Head of caudate nucleus (tissue), 42 donors: Measurements from ENCODE around the gene RNF8.
"Not testable (repeated sequence)": the region's sequence is repeated elsewhere in the genome, so short reads cannot be mapped to it uniquely, and the experiment has no call there.

Source experiments
- DNase-seq, 42 donors: peaks; one replicate each; pipeline versions ENCODE4 v3.0.0 to v3.0.0-alpha.2; 2020 to 2021; ENCODE audit warnings: mixed read lengths in 7 of 42
- intact Hi-C: fragments of 100-400 bp; cut with DNase I; formaldehyde crosslinking; loops from one replicate; pipeline ENCODE4 v1.15.0; 2022

Gene RNF8

DNA sequence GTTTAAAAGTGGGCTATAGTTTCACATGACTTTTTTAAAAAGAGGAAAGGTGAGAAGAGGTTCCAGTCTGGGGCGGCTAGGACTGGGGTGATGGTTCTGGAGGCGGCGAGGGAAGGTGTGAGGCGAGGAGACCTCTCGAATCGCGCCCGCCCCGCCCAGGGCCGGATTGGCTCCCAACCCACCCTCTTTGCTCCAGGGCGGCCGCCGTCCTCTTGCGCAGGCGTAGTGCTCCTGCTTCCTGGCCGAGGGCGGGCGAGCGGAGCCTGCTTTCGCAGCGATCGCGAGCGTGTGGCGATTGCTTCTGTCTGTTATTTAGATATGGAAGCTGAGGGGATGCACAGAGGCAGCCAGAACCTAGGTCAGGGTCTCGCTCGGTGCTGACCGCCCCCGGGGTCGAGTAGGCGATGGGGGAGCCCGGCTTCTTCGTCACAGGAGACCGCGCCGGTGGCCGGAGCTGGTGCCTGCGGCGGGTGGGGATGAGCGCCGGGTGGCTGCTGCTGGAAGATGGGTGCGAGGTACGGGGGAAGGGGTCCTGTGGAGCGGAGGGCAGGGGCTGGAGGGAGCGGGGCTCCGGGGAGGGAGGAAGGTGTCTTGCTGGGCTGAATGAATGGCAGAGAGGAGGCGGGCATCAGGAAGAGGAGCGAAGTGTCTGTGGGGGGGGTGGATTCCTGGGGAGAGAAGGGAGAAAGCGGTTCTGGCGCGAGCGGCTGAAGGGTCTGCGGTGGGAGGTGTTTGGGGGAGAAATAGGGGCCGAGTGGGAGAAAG, at the start of gene RNF8:
Gene RNF8 (plus strand): TSS at position 223 of the 765 bp plus-strand sequence. CDS start 182 bp downstream, at position 405.
- intact Hi-C loops = loop anchor here (10.0 kb wide), 1 partner anchor 81 kb away; the partner anchor contains the start of gene CMTR1
- DNase-seq = peak; percentile 77 to 96 (median 92)

- intact Hi-C loops = no loop called here
- DNase-seq = peak in 37 of 42 donors; percentile 11 to 86 (median 53)
Measured at GRCh38 chr6:37304766-37305165, 49.0 kb upstream of the RNF8 start.

DNA sequence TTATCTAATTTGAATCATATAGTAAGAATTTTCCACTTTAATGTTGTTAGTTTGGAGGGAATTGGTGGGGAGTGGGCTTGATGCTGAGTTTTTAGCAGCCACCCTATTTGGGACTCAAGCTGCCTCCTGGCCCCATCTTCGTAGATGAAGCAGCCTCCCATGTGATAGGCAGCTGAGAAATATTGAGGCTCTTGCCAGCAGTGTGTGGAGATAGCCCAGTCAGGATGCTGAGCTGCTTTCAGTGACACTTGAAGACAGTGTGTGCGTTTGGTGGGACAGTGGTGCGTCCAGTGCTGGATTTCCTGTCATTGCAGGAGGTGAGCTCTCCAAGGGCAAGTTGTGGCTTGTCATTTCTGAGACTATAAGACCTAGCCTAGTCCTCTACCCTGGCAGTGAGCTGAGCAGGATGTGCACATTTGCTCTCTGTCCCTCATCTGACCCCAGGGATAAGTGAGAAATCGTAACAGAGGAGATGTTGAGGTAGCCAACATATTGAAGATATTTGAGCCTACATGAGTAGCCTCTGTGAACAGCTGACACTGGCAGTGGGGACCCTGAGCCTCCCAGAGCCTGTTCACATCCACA, 47.9 kb upstream of the RNF8 start:
- intact Hi-C loops = no loop called here
- no peak for DNase-seq

GRCh38 chr6:37306624-37307222, 47.1 kb upstream of the RNF8 start:
- peak in 3 of 42 donors; percentile 14 to 45 (median 40) for DNase-seq
- intact Hi-C loops = no loop called here

DNA sequence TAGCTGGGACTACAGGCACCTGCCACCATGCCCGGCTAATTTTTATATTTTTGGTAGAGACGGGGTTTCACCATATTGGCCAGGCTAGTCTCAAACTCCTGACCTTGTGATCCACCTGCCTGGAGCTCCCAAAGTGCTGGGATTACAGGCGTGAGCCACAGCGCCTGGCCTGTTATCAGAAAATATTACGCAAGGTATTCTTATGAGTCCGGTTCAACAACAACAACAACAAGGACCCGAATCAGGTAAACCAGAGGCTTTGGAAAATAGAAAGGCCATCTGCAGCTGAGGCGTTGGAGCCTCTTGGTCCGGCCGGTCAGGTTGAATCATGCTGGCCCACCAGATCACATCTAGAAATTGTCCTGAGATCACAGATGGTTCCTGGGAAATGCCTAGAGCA, 46.3 kb upstream of the RNF8 start:
- intact Hi-C loops, DNase-seq: not testable (repeated sequence)

DNA sequence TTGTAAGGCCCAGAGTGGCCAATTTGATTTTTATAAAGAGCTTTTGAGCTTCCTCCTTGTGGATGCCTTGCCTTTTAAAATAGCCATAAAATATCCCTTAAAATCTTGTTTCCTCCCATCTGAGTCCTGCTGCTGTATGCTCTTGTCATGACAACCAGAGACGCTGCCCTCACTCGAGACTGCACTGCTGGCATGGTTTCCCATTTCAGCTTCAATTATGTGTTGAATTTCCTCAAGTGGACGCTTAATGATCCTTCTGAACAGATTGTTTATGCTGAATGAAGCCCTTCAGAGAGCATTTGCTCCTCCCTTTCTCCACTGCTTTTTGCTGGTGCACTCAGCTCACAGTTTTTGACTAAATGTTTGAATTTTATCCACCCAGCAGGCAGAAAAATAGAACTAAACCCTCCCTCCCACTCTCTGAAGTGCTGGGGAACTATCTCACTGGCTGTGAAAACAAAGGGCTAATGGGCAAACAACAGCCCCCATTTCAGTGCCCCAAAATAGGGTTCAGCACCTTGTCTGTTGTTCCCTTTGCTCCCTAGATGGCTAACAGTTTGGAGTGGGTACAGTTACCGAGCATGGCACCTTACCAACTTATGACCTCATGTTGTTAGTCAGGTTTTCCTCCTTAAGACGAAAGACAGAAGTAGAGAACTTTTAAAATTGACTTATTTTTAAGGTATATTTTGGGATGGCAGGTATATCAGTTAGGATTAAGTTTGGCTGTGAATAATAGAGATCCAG, 45.5 kb upstream of the RNF8 start:
- DNase-seq = peak in 5 of 42 donors; percentile 16 to 40 (median 27)
- intact Hi-C loops = no loop called here

DNA sequence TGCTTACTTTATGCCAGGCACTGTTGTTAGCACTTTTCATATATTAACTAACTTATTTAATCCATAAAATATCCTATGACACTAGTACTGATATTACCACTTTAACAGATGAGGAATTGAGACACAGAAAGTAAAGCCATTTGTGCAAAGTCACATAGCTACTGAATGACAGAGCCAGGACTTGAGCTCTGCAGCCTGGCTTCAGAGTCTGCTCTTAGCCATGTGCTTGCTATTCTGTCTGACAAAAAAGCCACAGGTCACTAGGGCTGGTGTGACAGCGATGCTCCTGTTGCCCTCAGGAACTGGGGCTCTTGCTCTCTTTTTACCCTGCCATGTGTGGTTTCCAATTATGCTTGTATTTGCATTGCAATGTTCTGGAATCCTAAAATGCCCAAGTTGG, 44.7 kb upstream of the RNF8 start:
- DNase-seq = no peak
- intact Hi-C loops = no loop called here

DNA sequence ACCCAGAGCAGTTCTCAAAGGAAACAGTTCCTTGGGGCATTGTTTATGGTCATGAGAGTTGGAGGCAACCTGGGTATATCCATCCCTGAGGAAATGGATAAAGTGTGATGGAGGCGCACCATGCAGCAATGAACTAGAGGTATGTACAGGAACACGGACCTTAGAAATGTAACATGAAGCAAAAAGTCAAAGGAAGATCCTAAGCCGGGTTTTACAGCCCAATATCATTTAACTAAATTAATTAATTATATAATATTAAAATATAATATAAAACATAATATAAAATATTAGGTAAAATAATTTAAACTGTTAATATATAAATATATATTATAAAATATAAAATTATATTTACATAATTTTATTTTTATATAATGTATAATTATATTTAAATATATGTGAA, 44.1 kb upstream of the RNF8 start:
- intact Hi-C loops = no loop called here
- DNase-seq = no peak

GRCh38 chr6:37310966-37311365, 42.8 kb upstream of the RNF8 start:
- intact Hi-C loops = no loop called here

DNA sequence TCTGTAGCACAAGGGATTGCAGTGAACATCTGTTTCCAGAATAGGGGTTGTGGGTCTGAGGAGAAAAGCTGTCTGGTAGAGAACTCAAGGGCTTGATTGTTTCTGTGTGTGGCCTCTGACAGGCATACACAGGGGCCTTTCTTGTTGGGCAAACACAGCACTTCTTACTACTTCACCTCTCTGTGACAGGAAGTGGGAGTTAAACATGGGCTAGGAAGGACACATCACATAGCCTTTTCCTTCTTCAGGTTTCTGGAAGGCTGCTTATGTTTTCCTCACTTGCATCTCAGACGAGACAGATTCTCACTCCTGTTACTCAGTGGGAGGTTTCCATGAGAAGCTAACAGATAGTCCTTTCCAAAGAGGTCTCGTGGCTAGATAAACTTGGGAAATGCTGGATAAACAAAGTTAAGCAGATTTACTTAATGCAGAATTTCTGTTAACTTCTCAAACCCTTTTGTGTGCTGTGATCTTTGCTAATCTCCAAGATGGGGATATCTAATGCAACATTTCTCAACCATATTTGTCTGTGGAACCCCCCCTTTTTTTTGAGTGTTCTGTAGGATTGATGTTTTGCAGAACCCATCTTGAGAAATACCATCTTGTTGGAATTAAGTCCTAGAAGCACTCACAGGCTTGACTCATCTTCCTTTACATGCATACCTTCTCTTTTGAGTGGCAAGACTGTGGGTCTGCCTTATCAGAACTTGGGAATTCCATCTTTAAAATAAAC, 41.9 kb upstream of the RNF8 start:
- peak in 2 of 42 donors; percentile 14 to 31 for DNase-seq
- intact Hi-C loops = no loop called here

More at GRCh38 chr6:37310966-37311365, 42.8 kb upstream of the RNF8 start:
- DNase-seq = no peak

GRCh38 chr6:37313723-37314486, 39.9 kb upstream of the RNF8 start:
- intact Hi-C loops = no loop called here
- no peak for DNase-seq

- DNase-seq = peak in 31 of 42 donors; percentile 12 to 70 (median 40)
- intact Hi-C loops = no loop called here
Measured at GRCh38 chr6:37314487-37315156, 39.2 kb upstream of the RNF8 start.

DNA sequence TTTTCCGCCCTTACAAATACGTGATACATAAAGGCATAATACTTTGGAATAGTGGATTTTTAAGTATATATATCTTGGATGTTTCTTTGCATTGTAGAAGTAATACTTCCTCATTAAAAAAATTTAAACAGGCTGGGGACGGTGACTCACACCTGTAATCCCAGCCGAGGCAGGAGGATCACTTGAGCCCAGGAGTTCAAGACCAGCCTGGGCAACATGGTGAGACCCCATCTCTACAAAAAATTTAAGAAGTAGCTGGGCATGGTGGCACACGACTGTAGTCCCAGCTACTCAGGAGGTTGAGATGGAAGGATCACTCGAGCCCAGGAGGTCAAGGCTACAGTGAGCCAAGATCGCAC, 38.6 kb upstream of the RNF8 start:
- intact Hi-C loops = no loop called here
- no peak for DNase-seq

DNA sequence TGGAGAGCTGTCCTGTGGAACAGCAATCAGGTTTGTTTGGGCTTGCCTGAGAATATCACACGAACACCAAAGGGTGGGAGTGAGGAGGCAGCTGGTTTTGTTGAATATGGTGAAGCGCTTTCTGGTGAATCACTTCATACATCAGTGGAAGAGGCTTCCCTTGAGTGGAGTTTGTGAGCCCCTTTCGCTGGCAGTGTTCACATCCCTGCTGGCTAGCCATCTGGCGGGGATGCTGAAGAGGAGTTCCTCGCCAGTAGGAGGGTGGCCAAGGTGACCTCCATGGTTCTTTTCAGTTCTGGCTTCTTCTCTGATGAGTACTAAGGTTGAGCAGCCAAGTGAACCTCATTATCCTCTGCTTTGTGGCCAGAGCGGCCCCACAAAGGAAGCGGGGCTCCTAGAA, 37.7 kb upstream of the RNF8 start:
- DNase-seq = no peak
- intact Hi-C loops = no loop called here

GRCh38 chr6:37317312-37318038, 36.3 kb upstream of the RNF8 start:
- no peak for DNase-seq
- intact Hi-C loops = no loop called here

- intact Hi-C loops = no loop called here
Measured at GRCh38 chr6:37319156-37319555, 34.6 kb upstream of the RNF8 start.

GRCh38 chr6:37319856-37320480, 33.8 kb upstream of the RNF8 start:
- intact Hi-C loops = no loop called here

More at GRCh38 chr6:37319156-37319555, 34.6 kb upstream of the RNF8 start:
- no peak for DNase-seq

More at GRCh38 chr6:37319856-37320480, 33.8 kb upstream of the RNF8 start:
- no peak for DNase-seq
